GM18498 (cell line): ENCODE data around the gene SNX1.
"Not testable (repeated sequence)": the region's sequence is repeated elsewhere in the genome, so short reads cannot be mapped to it uniquely, and the experiment has no call there.

Source experiments
- ATAC-seq: cut with Tn5 transposase; IDR thresholded peaks from one replicate; pipeline ENCODE4 v1.9.1; 2021; ENCODE audit warnings: mild to moderate bottlenecking, moderate library complexity; ENCODE audit not compliant: unreplicated experiment

SNX1 gene

DNA sequence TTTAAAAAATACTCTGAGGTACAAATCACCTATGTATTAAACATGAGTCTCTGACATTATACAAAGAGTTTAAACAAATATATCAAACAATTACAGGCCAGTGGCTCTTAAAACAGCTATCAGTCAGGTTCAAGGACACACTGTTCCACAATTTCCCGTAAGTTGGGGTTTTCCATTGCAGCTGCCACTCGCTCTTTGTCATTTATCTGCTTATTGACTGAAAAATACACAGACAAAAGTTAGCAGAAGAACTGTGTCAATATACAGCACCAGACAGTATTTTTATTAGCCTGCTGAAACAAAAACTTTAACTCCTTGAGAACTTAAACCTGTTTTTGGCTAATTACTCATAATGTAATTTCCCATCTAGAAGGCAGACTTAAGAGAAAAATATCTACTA is 23.0 kb upstream of the SNX1 start:
- ATAC-seq = no peak

DNA sequence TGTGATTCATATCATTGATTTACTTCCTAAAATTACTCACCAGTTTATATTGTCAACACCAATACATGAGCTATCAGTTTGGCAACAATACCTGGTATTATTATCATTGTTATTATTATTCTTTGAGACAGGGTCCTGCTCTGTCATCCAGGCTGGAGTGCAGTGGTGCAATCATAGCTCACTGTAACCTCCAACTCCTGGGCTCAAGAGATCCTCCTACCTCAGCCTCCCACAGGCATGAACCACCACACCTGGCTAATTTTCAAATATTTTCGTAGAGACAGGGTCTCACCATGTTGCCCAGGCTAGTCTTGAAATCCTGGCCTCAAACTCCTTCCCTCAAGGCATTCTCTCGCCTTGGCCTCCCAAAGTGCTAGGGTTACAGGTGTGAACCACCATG is 22.3 kb upstream of the SNX1 start:
- not testable (repeated sequence) for ATAC-seq

DNA sequence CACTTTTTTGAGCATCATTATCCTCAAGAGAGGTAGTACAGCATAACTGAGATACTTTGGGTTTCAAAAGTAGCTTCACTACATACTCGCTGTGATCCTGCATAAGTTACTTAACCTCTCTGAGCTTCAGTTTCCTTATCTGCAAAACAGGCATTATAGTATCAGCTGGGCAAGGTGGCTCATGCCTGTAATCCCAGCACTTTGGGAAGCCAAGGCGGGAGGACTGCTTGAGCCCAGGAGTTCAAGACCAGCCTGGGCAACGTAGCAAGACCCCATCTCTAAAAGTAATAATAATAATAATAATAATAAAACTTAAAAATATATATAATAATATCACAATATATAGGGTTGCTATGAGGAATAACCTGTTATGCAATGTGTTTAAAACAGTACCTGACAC is 13.0 kb upstream of the SNX1 start:
- no peak for ATAC-seq

DNA sequence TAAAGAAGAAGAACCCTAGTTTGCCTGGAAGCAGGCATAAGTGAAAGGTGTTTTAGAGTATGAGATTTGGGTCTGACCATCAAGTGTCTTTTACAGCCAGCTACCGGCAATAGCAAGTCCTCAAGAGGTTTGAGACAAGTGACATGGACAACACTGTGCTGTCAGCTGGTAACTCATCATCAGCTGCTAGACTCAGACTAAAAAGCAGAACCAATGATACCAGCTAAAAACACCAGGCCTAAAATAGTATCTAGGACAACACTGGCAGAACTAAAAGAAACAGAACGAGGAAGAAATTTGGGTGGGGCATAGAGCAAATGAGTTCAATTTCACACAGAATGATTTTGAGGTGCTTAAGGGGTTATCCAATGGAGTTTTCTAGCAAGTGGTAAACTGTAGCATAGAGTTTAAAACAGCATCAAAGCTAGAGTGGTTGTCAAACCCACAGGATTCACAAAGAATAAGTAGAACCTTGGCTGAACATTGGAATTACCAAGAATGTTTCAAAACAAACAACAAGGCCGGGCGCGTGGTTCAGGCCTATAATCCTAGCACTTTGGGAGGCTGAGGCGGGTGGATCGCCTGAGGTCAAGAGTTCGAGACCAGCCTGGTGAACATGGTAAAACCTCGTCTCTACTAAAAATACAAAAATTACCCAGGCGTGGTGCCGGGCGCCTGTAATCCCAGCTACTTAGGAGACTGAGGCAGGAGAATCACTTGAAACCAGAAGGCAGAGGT is 6.1 kb upstream of the SNX1 start:
- peak; percentile 40 for ATAC-seq

DNA sequence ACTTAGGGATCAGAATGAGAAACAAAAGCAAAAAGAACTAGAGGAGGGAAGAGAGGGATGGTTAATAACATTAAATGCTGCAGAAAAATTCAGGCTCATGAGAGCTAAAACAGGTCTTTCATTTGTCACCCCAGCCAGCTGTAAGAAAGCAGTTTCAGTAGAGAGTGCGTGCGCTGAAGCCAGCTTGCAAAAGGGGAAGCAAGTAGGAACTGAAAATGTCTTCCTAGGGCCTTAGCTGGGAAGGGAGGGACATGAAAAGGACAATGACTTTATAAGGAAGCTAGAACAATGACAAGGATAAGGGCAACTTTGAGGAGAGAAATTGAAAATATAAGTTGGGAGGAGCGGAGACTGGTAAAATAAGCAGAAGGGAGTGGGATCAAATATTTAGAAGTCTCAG is 5.3 kb upstream of the SNX1 start:
- no peak for ATAC-seq

DNA sequence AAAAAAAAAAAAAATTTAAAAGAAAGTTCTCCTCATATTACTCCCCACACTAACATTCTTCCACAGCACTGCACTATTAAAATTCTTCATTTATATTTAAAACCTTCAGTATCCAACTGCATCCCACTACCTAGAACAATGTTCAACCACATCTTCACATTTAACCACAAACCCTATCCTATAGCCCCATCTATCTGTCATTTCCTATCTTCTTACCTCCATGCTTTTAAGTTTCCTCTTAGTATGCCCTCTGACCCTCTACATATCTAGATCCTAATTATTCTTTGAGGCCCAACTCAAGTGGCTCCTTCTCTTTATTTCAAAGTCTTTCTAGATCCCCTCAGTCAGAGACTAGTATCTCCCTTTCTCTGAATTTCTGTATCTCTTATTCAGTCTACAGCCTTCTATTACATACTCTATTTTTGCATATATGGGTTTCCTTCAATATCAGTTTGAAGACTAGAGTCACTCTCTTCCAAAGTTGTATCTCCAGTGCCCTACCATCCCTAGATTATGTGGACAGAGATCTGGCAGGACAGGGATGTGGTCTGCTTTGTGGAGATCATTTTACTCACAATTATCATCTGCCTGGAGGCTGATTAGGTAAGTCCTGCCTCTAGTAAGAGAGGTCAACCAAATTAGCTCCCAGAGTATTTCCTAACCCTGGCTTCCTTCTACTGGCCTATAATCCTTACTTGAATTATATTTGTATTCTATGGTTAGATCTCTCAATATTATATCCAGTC is 3.5 kb upstream of the SNX1 start:
- ATAC-seq = no peak

DNA sequence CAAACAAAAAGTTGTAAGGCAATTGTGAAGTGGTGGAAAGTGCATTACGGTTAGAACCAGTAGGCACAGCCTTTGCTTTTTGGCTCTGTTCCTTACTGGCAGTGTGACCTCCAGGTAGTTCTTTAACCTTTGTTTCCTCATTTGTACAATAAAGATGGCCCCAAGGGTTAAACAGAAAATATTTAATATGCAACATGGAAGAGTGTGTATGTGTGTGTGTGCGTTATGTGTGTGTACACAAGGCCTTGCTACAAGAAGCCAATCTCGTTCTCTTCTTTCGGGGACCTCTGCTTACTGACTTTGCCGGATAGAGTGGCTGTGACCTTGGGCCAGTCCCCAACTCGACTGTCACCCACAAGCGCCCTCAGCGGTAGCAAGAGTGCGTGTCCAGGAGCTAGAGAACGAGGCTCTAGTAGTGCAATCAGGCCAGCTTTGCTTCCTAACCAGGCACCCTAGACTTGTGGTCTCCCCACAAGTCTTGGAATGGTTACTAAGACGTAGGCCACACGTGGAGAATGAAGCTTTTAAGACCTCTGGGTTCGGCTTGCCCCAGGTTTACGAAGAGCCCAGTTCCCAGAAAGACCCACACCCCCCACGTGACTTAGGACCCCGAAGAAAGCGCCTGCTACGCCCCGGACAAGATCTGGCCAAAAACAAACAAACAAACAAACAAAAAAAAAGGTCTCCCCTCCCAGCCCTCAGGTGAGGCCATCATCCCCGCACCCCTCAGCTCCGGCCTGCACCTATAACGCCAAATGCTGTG is 2.7 kb upstream of the SNX1 start:
- peak; percentile 22 for ATAC-seq

DNA sequence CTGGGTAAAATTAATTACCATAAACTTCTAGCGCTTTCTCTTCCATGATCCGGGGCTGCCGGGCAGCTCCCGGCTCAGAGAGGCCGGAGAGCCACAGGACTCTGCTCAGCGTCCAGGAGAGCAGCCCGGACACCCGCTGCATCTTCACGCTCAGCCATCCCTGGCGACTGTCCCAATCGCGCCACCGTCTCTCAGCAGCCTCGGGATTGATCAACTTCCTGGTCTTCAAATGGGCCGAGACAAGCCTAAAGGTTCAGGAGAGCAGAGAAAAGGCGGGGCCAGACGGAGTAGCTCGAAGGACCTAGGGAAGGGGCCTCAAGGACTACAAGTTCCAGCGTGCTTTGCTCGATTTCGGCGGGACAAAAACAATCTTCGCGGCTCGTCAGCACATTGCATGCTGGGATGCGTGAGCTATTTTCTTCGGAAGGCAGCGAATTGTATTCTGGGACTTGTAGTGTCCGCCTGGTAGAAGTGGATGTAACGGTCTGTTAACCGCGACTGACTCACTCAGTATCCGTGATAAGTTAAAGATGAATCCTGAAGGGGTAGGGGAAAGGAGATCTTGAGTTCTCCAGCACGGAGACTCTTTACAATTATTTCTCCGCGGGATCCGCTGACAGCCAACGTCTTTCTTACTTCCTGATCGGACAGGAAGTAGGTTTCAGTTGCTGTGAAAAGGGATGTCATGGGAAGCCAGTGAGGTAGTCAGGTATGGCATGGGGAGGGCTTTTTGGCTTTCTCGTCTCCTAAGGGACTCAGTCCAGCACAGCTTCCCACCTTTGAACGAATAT is 2.0 kb upstream of the SNX1 start, which contains the start of gene CIAO2A:
Gene CIAO2A, minus strand, starts transcription at position 212 of the 791 bp plus-strand sequence. Its CDS starts 70 bp downstream, at position 142.
- peak; percentile 65 for ATAC-seq

DNA sequence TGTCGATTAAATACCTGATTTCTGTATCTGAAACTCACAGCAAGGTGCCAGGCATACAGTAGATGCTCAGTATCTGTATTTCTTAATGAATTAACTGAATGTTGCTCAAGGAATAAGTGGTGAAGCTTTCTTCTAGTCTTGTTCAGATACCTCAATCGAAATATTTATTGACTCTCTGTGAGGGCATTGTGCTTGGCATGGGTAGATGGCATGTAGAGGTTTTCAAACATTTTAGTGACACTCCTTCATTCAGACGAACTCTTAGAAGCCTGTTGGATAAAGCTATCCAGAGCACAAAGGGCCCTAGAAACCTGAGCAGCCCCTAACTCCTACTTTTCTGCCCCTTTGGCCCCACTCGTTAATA is 369 bp upstream of the SNX1 start:
- no peak for ATAC-seq

DNA sequence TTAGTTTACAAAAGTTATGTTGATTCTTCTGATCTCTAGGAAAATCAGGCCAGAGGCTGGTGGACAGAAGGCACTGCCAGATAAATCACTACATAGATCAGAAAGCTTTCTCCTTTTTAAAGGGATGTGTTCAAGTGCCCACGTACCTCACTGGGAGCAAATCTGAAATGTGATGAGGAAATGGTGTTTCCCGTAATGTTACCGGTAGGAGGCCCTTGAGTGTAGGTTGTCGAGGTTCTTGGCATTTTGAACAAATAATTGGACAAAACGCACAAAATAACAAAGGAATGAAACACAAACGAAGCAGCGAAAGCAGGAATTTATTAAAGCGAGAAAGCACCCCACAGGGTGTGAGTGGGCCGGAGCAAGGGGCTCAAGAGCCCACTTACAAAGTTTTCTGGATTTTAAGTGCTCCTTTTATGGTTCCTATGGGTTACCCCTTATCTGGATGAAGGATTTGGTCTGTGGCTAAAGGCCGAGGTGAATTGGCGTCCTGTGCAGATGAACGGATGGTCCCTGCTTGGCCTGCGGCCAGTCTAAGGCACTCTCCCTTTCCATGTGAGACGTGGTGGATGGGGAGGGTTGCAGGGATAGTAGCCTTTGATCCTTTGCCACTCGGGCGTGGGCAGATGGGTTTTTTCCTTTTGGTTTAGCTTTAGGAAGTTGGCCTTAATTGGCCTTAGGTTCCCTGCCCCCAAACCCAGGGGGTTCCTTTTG is 1.0 kb downstream of the SNX1 start:
- ATAC-seq = no peak

DNA sequence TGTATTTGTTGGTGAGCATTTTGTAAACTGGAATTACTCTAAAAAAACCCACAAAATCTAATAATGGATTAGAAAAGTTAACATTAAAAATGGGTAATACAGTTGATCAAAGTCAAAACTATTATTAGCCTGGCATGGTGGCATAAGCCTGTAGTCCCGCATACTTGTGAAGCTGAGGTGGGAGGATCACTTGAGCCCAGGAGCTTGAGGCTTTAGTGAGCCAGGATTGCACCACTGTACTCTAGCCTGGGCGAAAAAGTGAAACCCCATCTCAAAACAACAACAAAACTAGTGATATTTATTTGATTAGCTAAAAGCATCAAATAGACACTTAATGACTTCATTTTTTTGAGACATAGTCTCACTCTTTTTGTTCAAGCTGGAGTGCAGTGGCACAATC is 3.6 kb downstream of the SNX1 start:
- no peak for ATAC-seq

DNA sequence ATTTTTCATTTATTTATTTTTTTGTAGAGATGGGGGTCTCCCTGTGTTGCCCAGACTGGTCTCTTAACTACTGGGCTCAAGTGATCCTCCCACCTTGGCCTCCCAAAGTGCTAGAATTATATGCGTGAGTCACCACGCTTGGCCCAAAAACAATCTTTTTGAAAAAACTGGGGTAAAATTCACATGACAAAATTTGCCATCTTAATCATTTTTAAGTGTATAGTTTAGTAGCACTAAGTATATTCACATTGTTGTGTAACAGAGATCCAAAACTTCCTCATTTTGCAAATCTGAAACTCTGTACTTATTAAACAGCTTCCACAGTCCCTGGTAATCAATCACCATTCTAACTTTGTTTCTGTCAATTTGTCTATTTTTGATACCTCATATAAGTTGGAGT is 5.2 kb downstream of the SNX1 start:
- no peak for ATAC-seq

DNA sequence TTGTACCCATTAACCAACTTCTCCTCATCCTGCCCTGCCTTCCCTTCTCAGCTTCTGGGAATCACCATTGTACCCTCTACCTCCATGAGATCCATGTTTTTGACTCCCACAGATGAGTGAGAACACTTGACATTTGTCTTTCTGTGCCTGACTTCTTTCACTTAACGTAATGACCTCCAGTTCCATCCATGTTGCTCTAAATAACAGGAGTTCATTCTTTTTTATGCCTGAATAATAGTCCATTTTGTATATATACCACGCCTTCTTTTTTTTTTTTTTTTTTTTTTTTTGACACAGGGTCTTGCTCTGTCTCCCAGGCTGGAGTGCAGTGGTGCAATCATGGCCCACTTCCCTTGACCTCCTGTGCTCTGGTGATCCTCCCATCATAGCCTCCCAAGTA is 6.7 kb downstream of the SNX1 start:
- ATAC-seq = no peak

DNA sequence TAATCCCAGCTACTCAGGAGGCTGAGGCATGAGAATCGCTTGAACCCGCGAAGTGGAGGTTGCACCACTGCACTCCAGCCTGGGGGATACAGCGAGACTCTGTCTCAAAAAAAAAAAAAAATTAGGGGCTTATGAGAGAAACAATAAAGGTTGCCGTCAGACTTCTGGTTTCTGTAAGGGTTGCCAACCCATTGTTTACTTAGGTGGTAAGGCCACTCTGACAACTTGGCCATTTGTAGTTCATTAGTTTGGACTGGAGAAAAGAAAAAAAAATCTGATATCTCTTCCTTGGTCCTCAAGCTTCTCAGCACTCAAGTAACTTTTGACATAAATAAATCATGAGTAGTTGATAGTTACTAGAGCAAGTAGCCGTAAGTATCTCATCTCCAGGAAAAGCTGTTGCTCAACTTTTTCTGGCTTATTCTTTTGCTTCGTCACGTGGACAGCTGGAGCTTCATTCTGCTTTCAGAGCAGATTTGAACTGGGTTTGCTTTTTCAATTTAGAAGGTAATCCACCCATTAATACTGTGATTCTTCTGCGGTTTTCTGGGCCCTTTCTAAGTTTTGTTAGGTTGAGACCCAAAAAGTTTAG is 9.4 kb downstream of the SNX1 start:
- no peak for ATAC-seq

DNA sequence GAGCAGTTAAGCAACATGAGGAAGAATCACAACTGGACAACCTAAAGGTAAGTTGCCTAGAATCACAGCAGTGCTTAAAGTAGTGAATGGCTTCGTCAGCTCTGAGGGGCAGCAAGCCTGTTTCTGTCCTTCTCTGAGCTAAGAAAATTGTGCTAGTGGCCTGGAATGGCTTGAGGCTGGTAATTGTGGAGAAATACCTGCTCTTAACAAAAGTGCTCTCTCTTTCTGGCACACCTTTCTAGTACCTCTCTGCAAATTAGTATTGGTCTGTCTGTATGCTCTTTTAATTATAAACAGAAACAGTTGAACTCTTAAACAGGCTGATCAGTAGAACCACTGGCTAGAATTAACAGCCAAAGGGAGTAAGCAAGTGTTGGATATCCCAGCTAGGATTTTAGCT is 11.6 kb downstream of the SNX1 start:
- no peak for ATAC-seq

DNA sequence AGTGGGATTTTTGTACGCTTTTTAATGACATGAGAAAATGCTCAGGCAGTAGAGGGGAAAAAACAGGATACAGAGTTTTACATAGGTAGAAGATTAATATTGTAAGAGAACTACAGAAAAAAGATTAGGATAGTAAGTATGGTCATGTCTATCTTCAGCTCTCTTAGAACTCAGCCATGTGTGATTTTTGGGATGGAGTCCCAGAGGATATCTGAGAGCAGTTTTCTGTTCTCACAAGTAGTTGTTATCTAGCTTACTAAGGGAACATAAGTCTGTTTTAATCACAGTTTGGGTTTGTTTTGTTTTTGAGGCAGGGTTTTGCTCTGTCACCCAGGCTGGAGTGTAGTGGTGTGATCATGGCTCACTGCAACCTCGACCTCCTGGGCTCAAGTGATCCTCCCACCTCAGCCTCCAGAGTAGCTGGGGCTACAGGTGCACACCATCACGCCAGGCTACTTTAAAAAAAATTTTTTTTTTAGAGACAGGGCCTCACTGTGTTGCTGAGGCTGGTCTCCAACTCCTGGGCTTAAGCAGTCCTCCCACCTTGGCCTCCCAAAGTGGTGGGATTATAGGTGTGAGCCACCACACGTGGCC is 14.4 kb downstream of the SNX1 start:
- ATAC-seq = not testable (repeated sequence)

DNA sequence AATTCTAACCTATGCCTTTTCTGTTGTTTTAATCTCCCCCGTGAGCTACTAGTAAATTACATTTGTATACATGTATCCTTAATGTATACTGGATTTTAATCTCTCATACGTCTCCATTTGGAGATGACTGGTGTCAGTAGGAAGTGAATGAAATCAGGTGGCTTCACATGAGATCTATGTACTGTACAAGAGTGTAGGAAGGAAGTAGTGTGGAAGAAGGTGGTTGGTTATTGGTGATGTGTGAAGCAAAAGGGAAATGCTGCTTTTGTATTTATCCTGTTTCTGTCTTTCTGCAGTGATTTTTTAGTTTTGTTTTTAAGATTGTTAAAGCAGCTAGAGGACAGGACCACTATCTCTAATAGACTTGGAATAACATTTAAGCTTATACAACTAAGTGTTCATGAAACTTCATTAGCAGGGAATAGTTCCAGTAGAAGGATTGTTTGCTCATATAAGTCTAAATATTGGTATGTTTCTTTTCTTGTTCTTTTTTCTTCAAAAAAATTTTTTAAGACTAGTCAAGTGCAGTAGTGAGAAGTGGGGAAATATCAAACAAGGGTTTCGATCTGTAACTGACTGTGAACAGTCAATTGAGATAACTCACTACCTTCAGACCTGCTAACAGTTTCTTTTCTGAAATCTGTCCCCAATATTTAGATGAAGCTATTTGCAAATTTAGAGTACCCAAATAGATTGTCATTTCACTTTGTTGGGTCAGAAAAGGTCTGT is 15.3 kb downstream of the SNX1 start:
- no peak for ATAC-seq

DNA sequence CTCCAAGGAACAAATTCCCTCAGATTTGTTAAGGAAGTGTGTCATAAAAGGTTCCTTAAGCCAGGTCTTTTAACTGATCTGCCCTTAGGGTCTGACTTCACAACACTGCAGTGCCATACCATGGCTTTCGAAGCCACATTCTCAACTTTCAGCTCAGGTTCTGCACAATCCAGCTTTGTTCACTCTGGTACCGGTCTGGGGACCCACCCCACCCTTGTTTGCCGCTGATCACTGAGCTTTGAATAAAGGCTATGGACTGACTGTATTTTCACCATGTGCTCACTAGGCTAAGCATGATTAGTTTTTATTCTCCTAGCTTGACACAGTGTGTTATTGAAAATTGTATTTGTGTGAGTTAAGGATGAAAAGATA is 15.9 kb downstream of the SNX1 start:
- ATAC-seq = no peak
